GM12878 (cell line): ENCODE data around the gene UQCRQ. TPM values are rescaled to one million over a fixed set of nuclear protein-coding genes. Genes with fewer than 3 reads are reported as not detected.

ENCODE experiments used
- ATAC-seq: fragments of 200-7000 bp; cut with Tn5 transposase; 3 replicates; pipeline ENCODE4 v1.9.1; 2020; ENCODE audit warnings: mild to moderate bottlenecking, moderate library complexity
- BruUV-seq: library from RNA; stranded (reverse); fragments of 400-500 nt; replicated peaks from 2 replicates; lab custom pipeline; 2021; lab: Mats Ljungman, UMichigan
- CTCF ChIA-PET: fragments of 300-600 bp; sonication (Branson Sonifier 250); formaldehyde crosslinking; extraction: SDS; loops from one replicate; lab custom pipeline; 2021; ENCODE audit warnings: inconsistent platforms; lab: Yijun Ruan, JAX
- POLR2A ChIA-PET: fragments of 350-600 bp; formaldehyde crosslinking; extraction: SDS; loops from one replicate; lab custom pipeline; 2021; ENCODE audit warnings: inconsistent platforms; lab: Charles Lee
- RAD21 ChIA-PET: fragments of 300-600 bp; sonication (Branson Sonifier 250); formaldehyde crosslinking; loops from one replicate; lab custom pipeline; 2023; ENCODE audit warnings: antibody characterized with exemption; ENCODE audit not compliant: unreplicated experiment; lab: Charles Lee
- SMC1A ChIA-PET: fragments of 300-600 bp; sonication (Branson Sonifier 250); formaldehyde crosslinking; loops from one replicate; lab custom pipeline; 2023; ENCODE audit not compliant: unreplicated experiment, uncharacterized antibody; lab: Charles Lee
- DNase-seq: peaks from one replicate; pipeline ENCODE4 v3.0.0-alpha.2; 2011; ENCODE audit warnings: low read depth, low spot score
- FAIRE-seq: peaks from 3 replicates; lab custom pipeline; 2011; peaks lifted over from hg19 to GRCh38; lab: Jason Lieb, UNC
- H2AFZ ChIP-seq: 2 replicates; pipeline ENCODE4 v1.6.0; 2011; ENCODE audit warnings: low read depth, low read length, control low read depth; ENCODE audit not compliant: control insufficient read depth
- H3K27ac ChIP-seq: 2 replicates; pipeline ENCODE4 v1.5.1; 2011; ENCODE audit warnings: control low read depth; ENCODE audit not compliant: control insufficient read depth, insufficient read depth
- H3K27me3 ChIP-seq, 2 experiments: replicated peaks in 1 of 2; 2 replicates each; pipeline versions ENCODE4 v1.6.0 to v1.6.1; 2011; ENCODE audit warnings: low read length in 1 of 2; ENCODE audit not compliant: control insufficient read depth in 2 of 2, insufficient read depth in 2 of 2
- H3K36me3 ChIP-seq, 2 experiments: 2 replicates each; pipeline ENCODE4 v1.5.1; 2011; ENCODE audit warnings: low read length in 1 of 2; ENCODE audit not compliant: control insufficient read depth in 2 of 2, insufficient read depth in 2 of 2
- H3K4me1 ChIP-seq: 2 replicates; pipeline ENCODE4 v1.6.1; 2011; ENCODE audit warnings: mild to moderate bottlenecking, low read length, moderate library complexity, mixed read lengths; ENCODE audit not compliant: control insufficient read depth, insufficient read depth
- H3K4me2 ChIP-seq: 2 replicates; pipeline ENCODE4 v1.6.0; 2011; ENCODE audit warnings: control low read depth; ENCODE audit not compliant: control insufficient read depth, insufficient read depth
- H3K4me3 ChIP-seq: fragments of 200-600 bp; sonication (generic); 2 replicates; pipeline ENCODE4 v1.5.1; 2016
- H3K79me2 ChIP-seq: 2 replicates; pipeline ENCODE4 v1.6.0; 2011; ENCODE audit warnings: low read length; ENCODE audit not compliant: control insufficient read depth, insufficient read depth
- H3K9ac ChIP-seq: 2 replicates; pipeline ENCODE4 v1.8.0; 2011; ENCODE audit warnings: low read length, control low read depth, mixed read lengths; ENCODE audit not compliant: control insufficient read depth, insufficient read depth
- H3K9me3 ChIP-seq: replicated peaks from 3 replicates; pipeline ENCODE4 v1.5.1; 2011; ENCODE audit warnings: mild to moderate bottlenecking, low read length; ENCODE audit not compliant: control insufficient read depth, insufficient read depth
- H4K20me1 ChIP-seq: 2 replicates; pipeline ENCODE4 v1.6.0; 2011; ENCODE audit not compliant: control insufficient read depth, insufficient read depth
- ETV6 ChIP-seq, 2 experiments: fragments of 450-650 bp in 1 of 2; IDR thresholded peaks in 1 of 2; conservative IDR thresholded peaks in 1 of 2; 2 replicates each; pipeline ENCODE4 v1.6.1; 2014; ENCODE audit warnings: antibody characterized with exemption in 1 of 2, borderline replicate concordance in 1 of 2, low read depth in 1 of 2, mild to moderate bottlenecking in 1 of 2, moderate library complexity in 1 of 2
- HDAC2 ChIP-seq: fragments of 200-600 bp; sonication (generic); IDR thresholded peaks from 2 replicates; pipeline ENCODE4 v1.6.1; 2017
- MYC ChIP-seq: IDR thresholded peaks from 2 replicates; pipeline ENCODE4 v1.6.1; 2011; ENCODE audit warnings: mild to moderate bottlenecking, low read length, moderate library complexity, inconsistent platforms; ENCODE audit not compliant: insufficient read depth, insufficient replicate concordance, insufficient read length, severe bottlenecking
- POU2F2 ChIP-seq: IDR thresholded peaks from 3 replicates; pipeline ENCODE4 v1.6.1; 2011; ENCODE audit warnings: low read depth, mild to moderate bottlenecking, low read length, borderline replicate concordance
- STAT1 ChIP-seq: fragments of 450-650 bp; conservative IDR thresholded peaks from 2 replicates; pipeline ENCODE4 v1.6.1; 2014; ENCODE audit warnings: antibody characterized with exemption, mild to moderate bottlenecking
- SUPT20H ChIP-seq: IDR thresholded peaks from 2 replicates; pipeline ENCODE4 v1.6.1; 2011; ENCODE audit warnings: low read depth, mild to moderate bottlenecking, low read length, moderate library complexity, borderline replicate concordance; ENCODE audit not compliant: control insufficient read depth
- TAF1 ChIP-seq: IDR thresholded peaks from 2 replicates; pipeline ENCODE4 v1.6.1; 2011; ENCODE audit warnings: mild to moderate bottlenecking, low read depth, low read length, borderline replicate concordance
- TARDBP ChIP-seq: IDR thresholded peaks from 2 replicates; pipeline ENCODE4 v1.6.1; 2016; ENCODE audit warnings: borderline replicate concordance
- YBX1 ChIP-seq: fragments of 450-650 bp; IDR thresholded peaks from 2 replicates; pipeline ENCODE4 v1.6.1; 2016; ENCODE audit warnings: antibody characterized with exemption
- WGBS: methylation state at CpG from one replicate; pipeline ENCODE4 v1.1.6; 2016; ENCODE audit warnings: low lambda C conversion rate; ENCODE audit not compliant: insufficient replicate concordance, insufficient coverage; ENCODE audit errors: missing lambda C conversion rate; 5-methylcytosine and 5-hydroxymethylcytosine counted together
- in situ Hi-C: fragments of 300-500 bp; cut with MboI; formaldehyde crosslinking; loops from 9 replicates; pipeline ENCODE4 v1.14.3; 2018; ENCODE audit warnings: mixed read lengths
- intact Hi-C: fragments of 100-400 bp; cut with micrococcal nuclease; formaldehyde crosslinking; loops from one replicate; pipeline ENCODE4 v1.14.2; 2022; ENCODE audit not compliant: unreplicated experiment
- polyA plus RNA-seq, 11 experiments: library from polyadenylated mRNA; depleted of rRNA in 4 of 11; unstranded in 6 of 11; stranded (reverse) in 5 of 11; fragments of >200 nt; fragmentation: Nextera tagmentation in 4 of 11; fragmentation: Illumina TruSeq in 1 of 11; extraction: Ambion mirVana in 4 of 11; extraction: Trizol in 1 of 11; gene quantifications; 1 replicate in 1 of 11; 2 replicates in 10 of 11; pipeline versions ENCODE4 v1.2.1 to v1.2.3, GENCODE V29; 2011 to 2016; ENCODE audit warnings: inconsistent platforms in 2 of 11, missing spikeins in 2 of 11, low read depth in 1 of 11
- total RNA-seq, 4 experiments: library from RNA; depleted of rRNA in 3 of 4; stranded (reverse); fragments of >200 nt in 3 of 4; fragmentation: Illumina TruSeq in 1 of 4; extraction: Trizol in 1 of 4; gene quantifications; 2 replicates each; pipeline versions ENCODE4 v1.2.1 to v1.2.3, GENCODE V29; 2013 to 2021
- TF ChIP-seq, protein P1 (sequence below): fragments of 450-650 bp; IDR thresholded peaks from 2 replicates; pipeline ENCODE4 v1.6.1; 2017; ENCODE audit warnings: low read depth, mild to moderate bottlenecking, moderate library complexity

UQCRQ gene
- total and polyA plus RNA-seq, 10 of the 15 experiments (the other 5 are each of a cell fraction or from before 2014, with no cell fraction given) = 121 to 1,579 (median 408) TPM

DNA sequence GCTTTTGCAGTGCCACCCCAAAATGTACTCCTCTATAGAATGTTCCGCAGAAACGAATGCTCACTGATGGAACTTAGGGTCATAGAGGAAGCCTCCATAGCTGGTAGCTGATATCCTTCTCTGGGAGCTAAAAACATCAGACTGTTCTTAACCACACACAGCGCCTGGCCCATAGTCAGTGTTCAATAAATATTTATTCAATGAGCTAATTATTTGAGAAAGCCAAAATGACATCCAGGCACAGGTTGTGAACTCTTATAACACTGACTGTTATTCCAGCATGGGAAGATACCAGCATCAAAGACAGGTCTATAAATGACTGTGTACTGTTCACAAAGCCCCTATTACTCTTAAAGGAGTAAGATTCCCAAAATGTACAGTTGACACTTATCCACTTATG lies 13.1 kb upstream of the UQCRQ start:
- H3K4me3 ChIP-seq = no peak overlapping the region
- H3K4me1 ChIP-seq = no peaks in the 10 kb centered on the region
- H2AFZ ChIP-seq = no peak overlapping the region
- SMC1A ChIA-PET = interaction anchor here (1.0 to 1.3 kb wide), 3 partner anchors 11 to 347 kb away, joined by 3 to 4 read pairs (median 3); no protein-coding TSS in a partner anchor
- H3K27me3 ChIP-seq = no peaks in the 10 kb centered on the region
- no peaks in the 10 kb centered on the region for H3K36me3 ChIP-seq
- RAD21 ChIA-PET = no interaction called here
- FAIRE-seq (no peak), ATAC-seq (no peak), DNase-seq (no peak)
- BruUV-seq = no TSS peak
- no peak overlapping the region for H3K4me2 ChIP-seq
- TF ChIP-seq TAF1 = no peak
- no peak for TF ChIP-seq TARDBP
- TF ChIP-seq YBX1 = no peak
- no peak for TF ChIP-seq SUPT20H
- no peak for TF ChIP-seq STAT1
- no peak for TF ChIP-seq MYC
- in situ Hi-C loops = no loop called here
- CTCF ChIA-PET = interaction anchor here (1.2 to 2.7 kb wide), 3 partner anchors 11 to 52 kb away, joined by 3 to 15 read pairs (median 4); no protein-coding TSS in a partner anchor
- intact Hi-C loops = no loop called here
- no peaks in the 10 kb centered on the region for H3K9me3 ChIP-seq
- no peak overlapping the region for H3K27ac ChIP-seq
- H4K20me1 ChIP-seq = no peaks in the 10 kb centered on the region
- POLR2A ChIA-PET = interaction anchor here (1.2 to 3.0 kb wide), 2 partner anchors 8 to 606 kb away, joined by 3 to 13 read pairs; no protein-coding TSS in a partner anchor
- WGBS = 83% methylated on average over 3 of the region's 3 CpGs
- H3K9ac ChIP-seq = no peak overlapping the region
- no peaks in the 10 kb centered on the region for H3K79me2 ChIP-seq

DNA sequence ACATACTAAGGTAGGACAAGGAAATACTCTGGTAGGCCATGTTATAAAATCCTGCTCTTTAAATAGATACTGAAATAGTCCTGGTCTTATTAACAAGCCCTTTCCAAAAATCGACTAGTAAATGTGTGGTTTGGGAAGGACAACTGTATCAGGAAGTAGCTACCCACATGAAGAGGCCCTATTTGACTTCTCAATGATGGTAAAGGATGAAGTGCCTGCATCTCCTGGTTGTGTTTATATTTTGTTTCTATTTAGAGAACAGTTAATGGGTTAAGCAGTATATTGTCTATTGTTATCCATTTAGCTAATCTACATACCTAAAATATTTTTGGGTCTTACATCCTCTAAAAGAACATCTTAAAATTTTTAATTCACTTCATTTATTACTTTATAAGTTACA lies 12.7 kb upstream of the UQCRQ start:
- Histone ChIP-seq H3K4me3 (no peak overlapping the region), H3K4me2 (no peak overlapping the region), H3K79me2 (no peaks in the 10 kb centered on the region), H3K27me3 (no peaks in the 10 kb centered on the region), H3K36me3 (no peaks in the 10 kb centered on the region), H2AFZ (no peak overlapping the region), H3K9me3 (no peaks in the 10 kb centered on the region), H3K9ac (no peak overlapping the region), H4K20me1 (no peaks in the 10 kb centered on the region), H3K4me1 (no peaks in the 10 kb centered on the region), H3K27ac (no peak overlapping the region)
- CTCF ChIA-PET = interaction anchor here (1.0 to 2.7 kb wide), 4 partner anchors 10 to 52 kb away, joined by 3 to 15 read pairs (median 4); no protein-coding TSS in a partner anchor
- DNase-seq = no peak
- BruUV-seq = no TSS peak
- POLR2A ChIA-PET = interaction anchor here (1.1 to 3.0 kb wide), 3 partner anchors 9 to 606 kb away, joined by 3 to 13 read pairs (median 6); no protein-coding TSS in a partner anchor
- FAIRE-seq = peak; percentile 13
- intact Hi-C loops (no loop called here), in situ Hi-C loops (no loop called here)
- SMC1A ChIA-PET = interaction anchor here (1.0 to 1.3 kb wide), 5 partner anchors 11 to 348 kb away, joined by 3 to 4 read pairs (median 3); no protein-coding TSS in a partner anchor
- no peak for ATAC-seq
- 0% methylated on average over 1 of the region's 1 CpG for WGBS
- TF ChIP-seq, protein P1, sequence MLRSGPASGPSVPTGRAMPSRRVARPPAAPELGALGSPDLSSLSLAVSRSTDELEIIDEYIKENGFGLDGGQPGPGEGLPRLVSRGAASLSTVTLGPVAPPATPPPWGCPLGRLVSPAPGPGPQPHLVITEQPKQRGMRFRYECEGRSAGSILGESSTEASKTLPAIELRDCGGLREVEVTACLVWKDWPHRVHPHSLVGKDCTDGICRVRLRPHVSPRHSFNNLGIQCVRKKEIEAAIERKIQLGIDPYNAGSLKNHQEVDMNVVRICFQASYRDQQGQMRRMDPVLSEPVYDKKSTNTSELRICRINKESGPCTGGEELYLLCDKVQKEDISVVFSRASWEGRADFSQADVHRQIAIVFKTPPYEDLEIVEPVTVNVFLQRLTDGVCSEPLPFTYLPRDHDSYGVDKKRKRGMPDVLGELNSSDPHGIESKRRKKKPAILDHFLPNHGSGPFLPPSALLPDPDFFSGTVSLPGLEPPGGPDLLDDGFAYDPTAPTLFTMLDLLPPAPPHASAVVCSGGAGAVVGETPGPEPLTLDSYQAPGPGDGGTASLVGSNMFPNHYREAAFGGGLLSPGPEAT = no peak
- no peak for TF ChIP-seq POU2F2
- TF ChIP-seq HDAC2 = no peak
- TF ChIP-seq ETV6 (conservative IDR thresholded peaks at IDR 0.05 in 1 of 2, IDR thresholded peaks at IDR 0.05 in 1 of 2; ENCODE audit: borderline replicate concordance in 1 of 2, low read depth in 1 of 2) = no peak
- RAD21 ChIA-PET = interaction anchor here (1.3 kb wide), 1 partner anchor 104 kb away, joined by 4 read pairs; no protein-coding TSS in a partner anchor
